ENCODE measurements around the gene SHC2.

GRCh38 chr19:367561-367960, 93.3 kb downstream of the SHC2 start:
- no peak for TF ChIP-seq CTCF (IDR thresholded peaks at IDR 0.05; ENCODE audit: control extremely low read depth in 1 of 3, insufficient read depth in 1 of 3, low read depth in 1 of 3, low read length in 3 of 3)
- TF ChIP-seq JUND (IDR thresholded peaks at IDR 0.05; ENCODE audit: low read length): no peak

Measured in H1 (cell line).